SK-N-SH treated with all-trans-retinoic acid at 6 μM for 48 hours (cell line): ENCODE data around the gene EVI2B.

Experiments used
- ARNTL ChIP-seq: fragments of 450-650 bp; formaldehyde crosslinking; IDR thresholded peaks from 2 replicates; pipeline ENCODE4 v1.5.0; 2020; ENCODE audit warnings: low read depth, mild to moderate bottlenecking, moderate library complexity, borderline replicate concordance
- ISL1 ChIP-seq: fragments of 250-450 bp; sonication (Bioruptor Pico); IDR thresholded peaks from 2 replicates; pipeline ENCODE4 v2.1.2; 2022; ENCODE audit warnings: mild to moderate bottlenecking, moderate library complexity
- PATZ1 ChIP-seq: fragments of 250-450 bp; sonication (Bioruptor Pico); IDR thresholded peaks from 2 replicates; pipeline ENCODE4 v1.8.0; 2020; ENCODE audit warnings: mild to moderate bottlenecking, moderate library complexity, borderline replicate concordance
- SNAI2 ChIP-seq: fragments of 250-450 bp; sonication (Bioruptor Pico); IDR thresholded peaks from 2 replicates; pipeline ENCODE4 v1.5.0; 2020; ENCODE audit warnings: mild to moderate bottlenecking, moderate library complexity
- TOX ChIP-seq: fragments of 250-450 bp; sonication (Bioruptor Pico); IDR thresholded peaks from 2 replicates; pipeline ENCODE4 v1.8.0; 2021; ENCODE audit warnings: mild to moderate bottlenecking, moderate library complexity, borderline replicate concordance
- ZFP3 ChIP-seq: fragments of 250-450 bp; sonication (Bioruptor Pico); IDR thresholded peaks from 2 replicates; pipeline ENCODE4 v1.5.0; 2020; ENCODE audit warnings: mild to moderate bottlenecking, moderate library complexity
- ZFP30 ChIP-seq: fragments of 450-650 bp; formaldehyde crosslinking; IDR thresholded peaks from 2 replicates; pipeline ENCODE4 v1.5.0; 2022; ENCODE audit warnings: mild to moderate bottlenecking, moderate library complexity
- ZNF565 ChIP-seq: fragments of 450-650 bp; formaldehyde crosslinking; conservative IDR thresholded peaks from 2 replicates; pipeline ENCODE4 v1.5.0; 2020; ENCODE audit warnings: low read depth, mild to moderate bottlenecking, moderate library complexity
- ZNF70 ChIP-seq: fragments of 450-650 bp; formaldehyde crosslinking; IDR thresholded peaks from 2 replicates; pipeline ENCODE4 v1.5.0; 2020; ENCODE audit warnings: mild to moderate bottlenecking, moderate library complexity

GRCh38 chr17:31297090-31297489 lies 16.8 kb downstream of the EVI2B start, which contains the start of gene OMG:
- TF ChIP-seq ZNF70 (CRISPR knock-in tag) = no peak
- no peak for TF ChIP-seq ZFP3 (CRISPR knock-in tag)
- no peak for TF ChIP-seq ZFP30
- no peak for TF ChIP-seq TOX (CRISPR knock-in tag)
- no peak for TF ChIP-seq PATZ1 (CRISPR knock-in tag)
- no peak for TF ChIP-seq SNAI2
- no peak for TF ChIP-seq ISL1
- no peak for TF ChIP-seq ARNTL (CRISPR knock-in tag)
- TF ChIP-seq ZNF565 = no peak
